HG02642 (cell line): ENCODE data around the gene IL18RAP.

Experiments used
- ATAC-seq: cut with Tn5 transposase; IDR thresholded peaks from one replicate; pipeline ENCODE4 v1.9.1; 2021; ENCODE audit warnings: mild to moderate bottlenecking; ENCODE audit not compliant: unreplicated experiment, poor library complexity

Gene IL18RAP

DNA sequence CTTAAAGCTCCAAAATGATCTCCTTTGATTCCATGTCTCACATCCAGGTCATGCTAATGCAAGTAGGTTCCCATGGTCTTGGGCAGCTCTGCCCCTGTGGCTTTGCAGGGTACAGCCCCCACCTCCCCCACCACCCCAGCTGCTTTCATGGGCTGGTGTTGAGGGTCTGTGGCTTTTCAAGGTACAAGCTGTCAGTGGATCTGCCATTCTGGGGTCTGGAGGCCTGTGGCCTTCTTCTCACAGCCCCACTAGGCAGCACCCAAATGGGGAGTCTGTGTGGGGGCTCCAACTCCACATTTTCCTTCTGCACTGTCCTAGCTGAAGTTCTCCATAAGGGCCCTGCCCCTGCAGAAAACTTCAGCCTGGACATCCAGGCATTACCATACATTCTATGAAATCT lies 69.0 kb downstream of the IL18RAP start:
- ATAC-seq: no peak

DNA sequence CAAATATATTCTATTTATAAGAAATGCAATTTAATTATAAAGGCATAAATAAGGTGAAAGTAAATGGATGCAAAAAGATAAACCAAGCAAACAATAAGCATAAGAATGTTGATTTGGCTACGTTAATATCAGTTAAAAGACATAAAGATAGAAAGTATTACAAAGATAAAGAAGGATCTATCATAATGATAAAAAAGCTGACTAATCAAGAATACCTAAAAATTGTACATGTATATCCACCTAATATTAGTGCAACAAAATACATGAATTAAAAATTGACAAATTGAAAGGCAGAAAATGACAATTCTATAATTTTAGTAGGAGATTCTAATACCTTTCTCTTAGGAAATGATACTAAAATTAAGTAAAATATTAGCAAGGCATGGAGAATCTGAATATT lies 71.6 kb downstream of the IL18RAP start:
- ATAC-seq: no peak

DNA sequence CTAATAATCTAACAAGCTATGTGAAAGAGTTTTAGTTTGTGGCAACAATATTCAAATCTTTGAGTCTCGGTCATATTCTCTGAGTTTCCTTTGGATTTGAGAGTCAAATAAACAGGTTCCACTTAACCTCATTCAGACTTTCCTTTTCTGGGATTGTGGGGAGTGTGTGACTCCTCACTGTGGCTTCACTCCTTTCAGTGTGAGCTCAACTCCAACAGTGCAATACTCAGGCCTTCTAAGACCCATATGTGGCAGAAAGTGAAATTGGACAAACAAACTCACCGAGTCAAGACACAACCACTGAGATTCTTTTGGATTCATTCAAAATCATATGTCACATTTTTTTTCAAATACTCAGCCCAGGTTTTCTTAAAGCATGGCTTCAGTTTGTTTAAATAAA lies 75.5 kb downstream of the IL18RAP start:
- ATAC-seq: no peak

DNA sequence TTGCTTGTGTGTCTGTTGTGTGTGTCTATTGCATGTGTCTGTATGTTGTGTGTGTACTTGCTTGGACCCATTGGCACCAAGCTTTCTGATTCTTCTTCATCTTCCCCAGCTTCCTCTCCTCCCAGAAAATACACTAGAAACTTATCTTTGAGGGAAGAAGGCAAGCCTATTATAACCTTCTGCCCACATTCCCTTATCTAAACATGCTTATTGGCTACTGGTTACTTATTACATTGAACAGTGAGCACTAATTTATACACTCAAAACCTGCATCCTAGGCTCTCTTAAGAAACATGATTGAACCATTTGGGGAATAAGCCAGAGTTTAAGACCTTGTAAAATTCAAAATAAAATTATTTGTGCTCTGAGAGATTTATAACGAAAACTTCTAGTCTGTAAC lies 76.6 kb downstream of the IL18RAP start:
- ATAC-seq: no peak
